Measurements from ENCODE around the gene PCLO.

- TF ChIP-seq, protein P1, sequence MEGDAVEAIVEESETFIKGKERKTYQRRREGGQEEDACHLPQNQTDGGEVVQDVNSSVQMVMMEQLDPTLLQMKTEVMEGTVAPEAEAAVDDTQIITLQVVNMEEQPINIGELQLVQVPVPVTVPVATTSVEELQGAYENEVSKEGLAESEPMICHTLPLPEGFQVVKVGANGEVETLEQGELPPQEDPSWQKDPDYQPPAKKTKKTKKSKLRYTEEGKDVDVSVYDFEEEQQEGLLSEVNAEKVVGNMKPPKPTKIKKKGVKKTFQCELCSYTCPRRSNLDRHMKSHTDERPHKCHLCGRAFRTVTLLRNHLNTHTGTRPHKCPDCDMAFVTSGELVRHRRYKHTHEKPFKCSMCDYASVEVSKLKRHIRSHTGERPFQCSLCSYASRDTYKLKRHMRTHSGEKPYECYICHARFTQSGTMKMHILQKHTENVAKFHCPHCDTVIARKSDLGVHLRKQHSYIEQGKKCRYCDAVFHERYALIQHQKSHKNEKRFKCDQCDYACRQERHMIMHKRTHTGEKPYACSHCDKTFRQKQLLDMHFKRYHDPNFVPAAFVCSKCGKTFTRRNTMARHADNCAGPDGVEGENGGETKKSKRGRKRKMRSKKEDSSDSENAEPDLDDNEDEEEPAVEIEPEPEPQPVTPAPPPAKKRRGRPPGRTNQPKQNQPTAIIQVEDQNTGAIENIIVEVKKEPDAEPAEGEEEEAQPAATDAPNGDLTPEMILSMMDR (IDR thresholded peaks at IDR 0.05) = no peak
- TF ChIP-seq POLR2AphosphoS5 (IDR thresholded peaks at IDR 0.05) (no peak), POLR2A (IDR thresholded peaks at IDR 0.05) (no peak)
These were observed 122.2 kb downstream of the PCLO start for GRCh38 chr7:83040484-83040883.
